Gastrocnemius medialis (tissue), 4 donors: ENCODE data around the gene SUDS3.

Experiments
- POLR2A ChIP-seq, 2 donors: fragments of 450-650 bp; IDR thresholded peaks; one replicate each; pipeline ENCODE4 v1.6.1; 2017; ENCODE audit warnings: antibody characterized with exemption in 2 of 2, mild to moderate bottlenecking in 2 of 2, moderate library complexity in 2 of 2
- TF ChIP-seq, protein P1 (sequence below), 5 experiments: fragments of 450-650 bp in 3 of 5; fragments of 200-600 bp in 2 of 5; sonication (generic) in 2 of 5; IDR thresholded peaks in 4 of 5; conservative IDR thresholded peaks in 1 of 5; 1 replicate in 4 of 5; 2 replicates in 1 of 5; pipeline ENCODE4 v1.5.1; 2016 to 2019; ENCODE audit warnings: antibody characterized with exemption in 5 of 5, mild to moderate bottlenecking in 3 of 5, moderate library complexity in 3 of 5

DNA sequence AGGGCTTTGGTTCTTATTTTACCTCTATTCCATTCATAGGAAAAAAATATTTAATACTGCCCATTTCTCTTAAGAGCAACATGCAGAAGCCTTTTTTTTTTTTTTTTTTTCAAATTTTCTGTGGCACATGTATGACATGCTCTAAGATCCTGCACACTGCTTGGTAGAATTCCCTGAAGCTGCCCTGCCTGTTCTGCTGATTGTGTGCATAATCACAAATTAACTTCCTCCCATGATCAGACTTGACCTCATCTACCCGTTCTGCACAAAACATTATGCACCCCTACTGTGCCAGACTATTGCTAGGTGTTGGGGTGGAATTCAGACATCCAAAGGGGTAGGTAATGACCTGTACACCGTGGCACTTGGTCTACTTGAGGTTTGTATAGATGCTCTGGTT is 22.2 kb downstream of the SUDS3 start:
- TF ChIP-seq, protein P1, sequence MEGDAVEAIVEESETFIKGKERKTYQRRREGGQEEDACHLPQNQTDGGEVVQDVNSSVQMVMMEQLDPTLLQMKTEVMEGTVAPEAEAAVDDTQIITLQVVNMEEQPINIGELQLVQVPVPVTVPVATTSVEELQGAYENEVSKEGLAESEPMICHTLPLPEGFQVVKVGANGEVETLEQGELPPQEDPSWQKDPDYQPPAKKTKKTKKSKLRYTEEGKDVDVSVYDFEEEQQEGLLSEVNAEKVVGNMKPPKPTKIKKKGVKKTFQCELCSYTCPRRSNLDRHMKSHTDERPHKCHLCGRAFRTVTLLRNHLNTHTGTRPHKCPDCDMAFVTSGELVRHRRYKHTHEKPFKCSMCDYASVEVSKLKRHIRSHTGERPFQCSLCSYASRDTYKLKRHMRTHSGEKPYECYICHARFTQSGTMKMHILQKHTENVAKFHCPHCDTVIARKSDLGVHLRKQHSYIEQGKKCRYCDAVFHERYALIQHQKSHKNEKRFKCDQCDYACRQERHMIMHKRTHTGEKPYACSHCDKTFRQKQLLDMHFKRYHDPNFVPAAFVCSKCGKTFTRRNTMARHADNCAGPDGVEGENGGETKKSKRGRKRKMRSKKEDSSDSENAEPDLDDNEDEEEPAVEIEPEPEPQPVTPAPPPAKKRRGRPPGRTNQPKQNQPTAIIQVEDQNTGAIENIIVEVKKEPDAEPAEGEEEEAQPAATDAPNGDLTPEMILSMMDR (IDR thresholded peaks at IDR 0.05 in 4 of 5, conservative IDR thresholded peaks at IDR 0.05 in 1 of 5): no peak
- TF ChIP-seq POLR2A (IDR thresholded peaks at IDR 0.05): no peak
